Measurements from ENCODE around the gene TPCN2.

TPCN2 gene

GRCh38 chr11:69159150-69159852 lies 110.6 kb downstream of the TPCN2 start:
- TF ChIP-seq SIN3A (IDR thresholded peaks at IDR 0.05; ENCODE audit: borderline replicate concordance, insufficient read depth, low read length), result no peak
- no peak for TF ChIP-seq REST (IDR thresholded peaks at IDR 0.05; ENCODE audit: insufficient read depth in 1 of 2, low read depth in 2 of 2, low read length in 2 of 2)
- no peak for TF ChIP-seq FOXP2 (optimal IDR thresholded peaks at IDR 0.05; ENCODE audit: borderline replicate concordance, extremely low read depth, extremely low read length, insufficient read depth)
- no peak for TF ChIP-seq POLR2AphosphoS5 (IDR thresholded peaks at IDR 0.05; ENCODE audit: low read depth, low read length)
- TF ChIP-seq TAF1 (IDR thresholded peaks at IDR 0.05; ENCODE audit: borderline replicate concordance, insufficient read depth, low read length), result no peak

GRCh38 chr11:69160296-69161116 lies 111.8 kb downstream of the TPCN2 start:
- no peak for TF ChIP-seq POLR2AphosphoS5 (IDR thresholded peaks at IDR 0.05; ENCODE audit: low read depth, low read length)
- no peak for TF ChIP-seq TAF1 (IDR thresholded peaks at IDR 0.05; ENCODE audit: borderline replicate concordance, insufficient read depth, low read length)

- TF ChIP-seq TAF1 (IDR thresholded peaks at IDR 0.05; ENCODE audit: borderline replicate concordance, insufficient read depth, low read length), result no peak
- no peak for TF ChIP-seq POLR2AphosphoS5 (IDR thresholded peaks at IDR 0.05; ENCODE audit: low read depth, low read length)
- TF ChIP-seq SIN3A (IDR thresholded peaks at IDR 0.05; ENCODE audit: borderline replicate concordance, insufficient read depth, low read length), result no peak
- TF ChIP-seq REST (IDR thresholded peaks at IDR 0.05; ENCODE audit: insufficient read depth in 1 of 2, low read depth in 2 of 2, low read length in 2 of 2), result no peak
- no peak for TF ChIP-seq FOXP2 (optimal IDR thresholded peaks at IDR 0.05; ENCODE audit: borderline replicate concordance, extremely low read depth, extremely low read length, insufficient read depth)
These were observed 112.3 kb downstream of the TPCN2 start for GRCh38 chr11:69161117-69161407.

GRCh38 chr11:69162505-69162904 lies 113.8 kb downstream of the TPCN2 start:
- TF ChIP-seq SIN3A (IDR thresholded peaks at IDR 0.05; ENCODE audit: borderline replicate concordance, insufficient read depth, low read length) (no peak), REST (IDR thresholded peaks at IDR 0.05; ENCODE audit: insufficient read depth in 1 of 2, low read depth in 2 of 2, low read length in 2 of 2) (no peak), TAF1 (IDR thresholded peaks at IDR 0.05; ENCODE audit: borderline replicate concordance, insufficient read depth, low read length) (no peak)

- TF ChIP-seq FOXP2 (optimal IDR thresholded peaks at IDR 0.05; ENCODE audit: borderline replicate concordance, extremely low read depth, extremely low read length, insufficient read depth) (no peak), SIN3A (IDR thresholded peaks at IDR 0.05; ENCODE audit: borderline replicate concordance, insufficient read depth, low read length) (no peak), TAF1 (IDR thresholded peaks at IDR 0.05; ENCODE audit: borderline replicate concordance, insufficient read depth, low read length) (no peak), POLR2AphosphoS5 (IDR thresholded peaks at IDR 0.05; ENCODE audit: low read depth, low read length) (no peak), REST (IDR thresholded peaks at IDR 0.05; ENCODE audit: insufficient read depth in 1 of 2, low read depth in 2 of 2, low read length in 2 of 2) (no peak)
These were observed 115.1 kb downstream of the TPCN2 start for GRCh38 chr11:69163842-69164241.

All from PFSK-1 (cell line).